HG02870 (cell line): ENCODE data around the gene RIPOR3.
"Not testable (repeated sequence)": the region's sequence is repeated elsewhere in the genome, so short reads cannot be mapped to it uniquely, and the experiment has no call there.

Experiments used
- ATAC-seq: cut with Tn5 transposase; IDR thresholded peaks from one replicate; pipeline ENCODE4 v1.9.1; 2021; ENCODE audit warnings: mild to moderate bottlenecking, moderate library complexity; ENCODE audit not compliant: unreplicated experiment

The RIPOR3 gene

DNA sequence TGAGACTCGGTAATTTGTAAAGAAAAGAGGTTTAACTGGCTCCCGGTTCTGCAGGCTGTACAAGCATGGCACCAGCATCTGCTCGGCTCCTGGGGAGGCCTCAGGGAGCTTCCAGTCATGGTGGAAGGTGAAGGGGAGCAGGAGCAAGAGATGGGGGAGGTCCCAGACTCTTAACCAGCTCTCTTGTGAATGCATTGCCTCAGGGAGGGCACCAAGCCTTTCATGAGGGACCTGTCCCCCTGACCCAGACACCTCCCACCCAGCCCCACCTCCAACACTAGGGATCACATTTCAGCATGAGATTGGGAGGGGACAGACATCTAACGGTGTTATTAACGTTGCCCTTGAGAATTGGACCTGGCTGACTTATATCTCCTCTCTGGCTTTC is 112.6 kb downstream of the RIPOR3 start:
- no peak for ATAC-seq

DNA sequence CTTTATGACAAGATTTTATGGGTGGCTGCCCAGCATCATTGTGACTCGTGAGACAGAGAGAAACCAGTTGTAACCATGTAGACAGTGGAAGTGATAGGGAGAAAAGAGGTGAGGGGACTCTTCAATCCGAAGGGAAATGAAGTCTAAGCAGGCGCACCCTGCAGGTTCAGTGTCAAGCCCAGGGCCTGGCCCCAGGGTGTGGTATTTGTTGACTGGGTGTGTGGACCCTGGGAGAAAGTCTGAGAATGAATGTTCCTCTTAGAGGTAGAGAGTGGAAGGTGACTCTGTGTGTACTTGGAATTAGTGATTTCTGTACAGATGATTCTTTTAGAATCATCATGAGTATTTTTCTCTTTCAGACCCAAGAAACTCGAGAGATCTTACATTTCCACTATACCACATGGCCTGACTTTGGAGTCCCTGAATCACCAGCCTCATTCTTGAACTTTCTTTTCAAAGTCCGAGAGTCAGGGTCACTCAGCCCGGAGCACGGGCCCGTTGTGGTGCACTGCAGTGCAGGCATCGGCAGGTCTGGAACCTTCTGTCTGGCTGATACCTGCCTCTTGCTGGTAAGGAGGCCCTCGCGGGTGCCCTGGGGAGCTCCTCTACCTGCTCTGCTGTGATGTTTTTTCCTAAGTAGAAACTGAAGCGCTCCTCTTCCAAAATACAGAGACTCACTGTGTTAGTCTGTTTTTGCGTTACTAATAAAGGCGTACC is 113.1 kb downstream of the RIPOR3 start:
- ATAC-seq, result no peak

DNA sequence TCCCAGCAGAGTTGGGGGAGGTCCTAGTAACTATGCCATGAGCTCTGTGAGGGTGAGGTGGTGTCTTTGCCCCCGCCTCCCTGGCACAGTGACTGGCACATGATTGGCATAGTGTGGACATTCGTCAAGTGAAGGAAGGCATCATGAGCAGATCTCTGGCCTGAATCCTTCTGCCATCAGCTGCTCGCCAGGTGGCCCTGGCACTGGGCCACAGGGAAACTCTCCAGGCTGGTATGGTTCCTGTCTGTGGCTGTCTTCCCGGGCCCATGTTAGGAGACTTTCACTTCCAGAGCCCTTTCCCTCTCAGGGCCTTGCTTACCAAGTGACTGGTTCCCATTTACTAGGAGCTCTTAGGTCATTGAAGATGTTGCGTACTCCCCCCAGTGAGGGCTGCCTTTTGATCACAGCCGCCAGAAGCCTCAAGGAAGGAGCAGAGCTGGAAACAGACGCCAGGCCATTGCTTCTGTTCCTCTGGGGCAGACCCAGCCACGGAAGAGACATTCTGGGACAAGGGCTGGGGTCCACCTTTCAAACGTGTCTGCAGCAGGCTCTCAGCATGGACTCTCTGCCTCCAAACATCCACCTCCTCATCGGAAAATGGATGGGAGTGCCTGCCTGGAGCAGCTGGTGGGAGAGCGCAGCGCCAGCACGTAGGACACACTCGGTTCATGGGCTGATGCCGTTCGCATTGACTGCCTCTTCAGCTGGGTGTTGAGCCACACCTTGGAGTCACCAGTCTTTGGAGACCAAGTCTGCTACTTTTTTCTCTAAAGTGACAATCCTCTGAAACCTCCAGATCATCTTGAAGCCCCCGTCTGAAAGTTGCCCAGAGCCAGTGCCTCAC is 113.9 kb downstream of the RIPOR3 start:
- no peak for ATAC-seq

DNA sequence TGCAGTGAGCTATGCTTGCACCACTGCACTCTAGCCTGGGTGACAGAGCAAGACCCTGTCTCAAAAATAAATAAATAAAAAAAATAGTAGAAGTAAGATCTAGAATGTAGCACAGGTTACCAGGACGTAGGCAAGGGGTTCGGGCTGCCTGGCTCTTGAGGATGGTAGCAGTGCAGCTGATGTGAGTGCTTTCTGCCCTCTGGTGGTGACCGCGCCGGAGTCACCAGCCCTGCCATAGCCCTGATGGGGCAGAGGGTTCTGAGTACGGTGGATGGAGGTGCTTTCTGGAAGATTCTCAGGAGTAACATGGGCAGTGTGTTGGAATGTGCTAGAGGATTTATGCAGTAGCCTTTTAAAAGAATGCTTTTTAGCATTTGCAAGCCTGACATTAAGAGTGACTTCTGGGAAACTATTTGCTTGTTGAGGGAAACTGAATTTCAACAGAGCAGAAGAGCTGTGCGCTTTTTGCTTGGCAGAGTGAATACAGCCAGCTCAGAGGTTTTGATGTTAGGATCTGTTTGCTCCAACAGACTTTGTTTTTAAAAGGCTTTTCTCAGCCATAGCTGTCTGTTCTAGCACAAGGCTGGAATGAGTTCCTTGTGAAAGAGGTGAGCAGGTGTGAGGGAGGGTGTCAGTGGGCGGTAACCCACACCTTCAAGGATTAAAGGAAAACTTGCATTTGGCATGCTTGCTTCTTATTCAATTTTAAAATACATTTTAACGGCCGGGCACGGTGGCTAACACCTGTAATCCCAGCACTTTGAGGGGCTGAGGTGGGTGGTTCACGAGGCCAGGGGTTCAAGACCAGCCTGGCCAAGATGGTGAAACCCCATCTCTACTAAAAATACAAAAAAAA is 115.2 kb downstream of the RIPOR3 start:
- no peak for ATAC-seq

DNA sequence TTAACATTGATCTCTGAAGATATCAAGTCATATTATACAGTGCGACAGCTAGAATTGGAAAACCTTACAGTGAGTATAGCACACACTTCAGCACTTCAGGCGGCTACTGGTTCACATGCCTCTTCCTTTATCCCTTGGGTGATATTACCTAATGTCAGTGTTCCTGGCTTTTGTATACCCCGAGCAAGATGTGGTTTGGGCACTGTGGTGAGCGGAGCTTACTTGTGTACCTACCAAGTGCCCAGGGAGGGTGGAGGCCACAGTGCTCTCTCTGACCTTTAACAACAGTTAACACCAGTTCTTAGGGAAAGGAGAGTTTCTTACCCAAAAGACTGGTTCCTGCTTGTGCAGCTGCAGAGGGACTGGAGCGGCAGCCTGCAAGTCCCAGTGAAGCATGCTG is 116.8 kb downstream of the RIPOR3 start:
- no peak for ATAC-seq

DNA sequence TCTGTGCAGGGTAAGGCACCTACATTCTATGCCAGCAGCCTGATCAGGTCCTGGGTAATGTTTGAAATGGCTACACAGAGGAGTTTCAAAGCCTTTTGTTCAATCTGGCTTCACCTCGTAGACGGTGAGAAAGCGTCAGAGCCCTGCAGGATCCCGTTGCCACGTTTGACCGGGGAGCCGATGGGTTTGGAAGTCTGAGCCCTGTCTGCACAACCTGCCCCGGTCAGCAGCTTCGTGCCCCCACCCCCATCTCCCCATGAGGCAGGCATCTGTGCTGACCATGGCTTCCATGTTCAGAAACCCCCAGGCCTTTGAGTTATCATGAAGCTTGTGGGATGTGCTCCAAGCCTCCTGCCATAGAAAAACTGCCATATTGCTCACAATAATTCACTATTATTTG is 117.2 kb downstream of the RIPOR3 start:
- no peak for ATAC-seq

DNA sequence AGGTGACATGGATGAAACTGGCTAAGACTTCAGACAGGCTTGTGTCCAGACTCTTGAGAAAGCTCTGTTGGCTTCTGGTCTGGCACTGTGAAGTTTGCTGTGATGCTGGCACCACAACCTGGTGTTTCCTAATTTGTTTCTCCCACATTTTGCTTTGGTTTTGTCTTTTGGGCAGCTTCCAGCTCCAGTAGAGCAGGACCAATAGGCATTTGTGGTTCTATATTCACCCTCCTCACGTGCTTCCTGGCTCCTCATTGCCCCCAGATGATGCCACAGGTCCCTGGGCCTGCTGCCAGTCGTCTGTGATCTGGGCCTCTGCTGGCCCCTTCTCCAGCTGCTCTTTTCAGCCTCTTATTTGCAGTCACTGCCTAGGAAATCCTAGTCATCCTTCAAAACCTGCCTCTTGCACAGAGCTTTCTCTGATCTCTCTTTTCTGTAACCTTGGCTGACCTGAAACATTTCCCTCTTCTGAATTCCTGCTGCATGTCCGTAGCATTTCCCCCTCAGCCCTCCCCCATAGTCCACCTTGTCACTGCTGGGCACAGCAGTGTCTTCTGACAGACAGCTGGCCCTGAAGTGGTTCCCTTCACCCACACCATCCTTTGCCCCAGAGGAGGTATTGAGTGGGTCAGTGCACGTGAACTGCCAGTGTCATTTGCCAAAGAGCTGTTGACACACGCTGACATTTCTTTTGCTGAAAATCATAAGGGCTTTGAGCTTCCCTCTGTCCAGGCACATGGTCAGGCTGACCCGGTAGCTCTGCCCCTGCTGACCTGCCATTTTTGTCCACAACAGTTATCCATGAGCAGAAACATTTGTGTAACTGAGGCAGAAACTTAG is 118.2 kb downstream of the RIPOR3 start:
- no peak for ATAC-seq

DNA sequence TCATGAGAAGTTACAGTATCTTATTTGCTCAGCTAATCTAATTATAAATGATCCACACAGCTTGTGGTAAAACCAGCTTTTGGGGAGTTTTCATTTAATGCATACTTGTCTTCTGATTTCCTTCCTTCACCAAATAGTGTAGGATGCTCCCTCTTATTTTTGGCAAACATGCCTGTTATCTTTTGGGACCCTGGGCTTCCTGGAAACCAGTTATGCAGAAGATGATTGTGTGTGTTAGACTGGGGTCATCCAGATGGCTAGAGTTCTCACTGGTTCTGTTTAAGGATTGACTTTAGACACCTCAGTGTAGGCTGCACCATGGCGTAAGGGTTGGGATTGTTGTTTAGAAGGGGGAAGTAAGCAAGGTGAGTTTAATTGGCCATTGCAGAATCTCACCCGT is 119.9 kb downstream of the RIPOR3 start:
- ATAC-seq, result no peak

DNA sequence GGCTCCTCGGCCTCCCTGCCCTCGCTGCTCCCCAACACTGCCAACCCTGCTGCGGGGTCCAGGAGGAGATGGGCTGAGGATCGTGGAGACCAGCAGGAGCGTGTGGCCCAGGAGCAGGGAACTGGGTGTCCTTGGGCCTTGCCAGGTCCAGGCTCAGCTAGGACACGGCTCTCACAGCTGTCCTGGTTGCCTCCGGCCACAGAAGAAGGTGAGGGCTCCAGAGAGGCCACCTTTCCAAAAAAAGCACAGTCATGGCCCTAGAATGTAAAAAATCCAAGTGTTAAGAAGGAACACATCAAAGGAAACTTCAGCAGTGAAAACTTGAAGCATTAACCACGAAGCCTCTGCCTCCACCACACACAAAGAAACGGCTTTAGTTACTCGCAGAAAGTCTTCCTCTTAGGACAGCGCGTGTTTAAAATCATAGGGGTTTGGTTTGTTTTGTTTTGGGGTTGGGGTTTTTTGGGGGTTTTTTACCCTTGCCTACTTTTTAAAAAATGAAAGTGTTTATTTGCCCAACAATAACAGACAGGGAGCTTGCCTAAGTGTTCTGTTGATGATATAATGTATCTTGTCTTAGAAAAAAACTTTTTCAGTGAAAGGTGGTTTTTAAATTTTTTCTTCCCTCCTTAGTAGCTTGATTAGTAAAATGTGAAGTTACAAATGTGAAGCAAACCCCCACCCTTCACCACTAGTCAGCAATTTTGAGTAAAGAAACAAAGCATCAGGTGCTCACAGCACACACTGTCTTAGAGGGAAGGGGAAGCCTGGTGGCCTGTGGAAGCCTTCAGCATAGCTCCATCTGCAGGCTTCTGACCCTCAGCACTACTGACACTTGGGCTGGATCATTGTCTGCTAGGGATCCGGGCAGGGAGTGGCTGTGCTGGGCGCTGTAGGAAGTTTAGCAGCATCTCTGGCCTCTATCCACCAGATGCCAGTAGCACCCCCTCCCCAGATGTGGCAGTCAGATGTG is 121.2 kb downstream of the RIPOR3 start:
- ATAC-seq, result peak; percentile 73

DNA sequence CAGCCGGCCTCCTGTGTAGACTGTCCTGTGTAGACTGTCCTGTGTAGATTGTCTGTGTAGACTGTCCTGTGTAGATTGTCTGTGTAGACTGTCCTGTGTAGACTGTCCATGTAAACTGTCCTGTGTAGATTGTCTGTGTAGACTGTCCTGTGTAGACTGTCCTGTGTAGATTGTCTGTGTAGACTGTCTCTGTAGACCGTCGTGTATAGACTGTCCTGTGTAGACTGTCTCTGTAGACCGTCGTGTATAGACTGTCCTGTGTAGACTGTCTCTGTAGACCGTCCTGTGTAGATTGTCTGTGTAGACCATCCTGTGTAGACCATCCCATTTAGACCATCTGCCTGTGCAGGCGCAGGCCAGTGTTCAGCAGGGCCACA is 121.9 kb downstream of the RIPOR3 start:
- ATAC-seq, result not testable (repeated sequence)

DNA sequence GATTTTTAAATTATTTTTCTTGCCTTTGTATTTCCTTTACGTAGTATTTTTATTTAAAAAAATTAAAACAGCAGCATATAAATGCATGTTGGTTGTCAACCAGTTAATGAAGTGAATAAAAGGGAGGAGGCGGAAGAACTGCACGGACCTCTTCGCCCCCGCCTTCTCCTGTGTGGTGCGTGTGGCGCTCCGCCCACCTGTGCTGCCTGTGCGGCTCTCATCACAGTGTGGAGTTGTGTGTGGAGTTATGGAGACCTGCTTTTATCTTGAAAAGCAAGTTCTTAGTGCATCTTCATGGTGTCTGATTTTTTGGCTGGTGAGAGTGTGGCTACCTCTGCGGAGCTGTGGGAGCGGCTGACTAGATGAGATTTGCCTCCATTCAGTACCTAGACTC is 122.8 kb downstream of the RIPOR3 start:
- ATAC-seq, result no peak

DNA sequence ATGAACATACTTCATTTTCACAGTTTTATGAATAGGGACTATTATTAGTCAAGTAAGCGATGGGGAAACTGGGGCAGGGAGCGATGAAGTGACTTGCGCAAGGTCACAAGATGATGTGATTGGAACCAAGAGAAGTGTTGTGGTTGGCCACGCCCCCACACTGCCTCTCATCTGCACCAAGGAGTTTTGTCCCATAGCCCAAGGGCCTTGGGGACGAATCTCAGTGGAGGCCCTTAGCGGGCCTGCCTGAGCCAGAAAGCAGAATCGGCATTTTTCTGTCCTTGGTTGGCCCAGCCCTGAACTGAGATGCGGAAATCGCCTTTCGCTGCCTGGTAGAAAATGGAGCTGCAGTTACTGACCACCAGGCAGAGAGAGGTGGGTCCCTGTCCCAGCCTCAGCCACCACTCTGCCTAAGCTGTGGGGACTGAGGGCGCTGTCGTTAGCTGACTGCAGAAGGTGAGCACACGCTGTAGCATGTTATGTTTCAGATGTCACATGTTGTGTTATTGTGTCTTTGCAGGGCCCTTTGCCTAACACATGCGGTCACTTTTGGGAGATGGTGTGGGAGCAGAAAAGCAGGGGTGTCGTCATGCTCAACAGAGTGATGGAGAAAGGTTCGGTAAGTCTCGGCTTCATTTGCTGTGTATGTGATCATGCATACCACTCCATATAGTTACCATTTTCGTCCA is 123.3 kb downstream of the RIPOR3 start:
- no peak for ATAC-seq

DNA sequence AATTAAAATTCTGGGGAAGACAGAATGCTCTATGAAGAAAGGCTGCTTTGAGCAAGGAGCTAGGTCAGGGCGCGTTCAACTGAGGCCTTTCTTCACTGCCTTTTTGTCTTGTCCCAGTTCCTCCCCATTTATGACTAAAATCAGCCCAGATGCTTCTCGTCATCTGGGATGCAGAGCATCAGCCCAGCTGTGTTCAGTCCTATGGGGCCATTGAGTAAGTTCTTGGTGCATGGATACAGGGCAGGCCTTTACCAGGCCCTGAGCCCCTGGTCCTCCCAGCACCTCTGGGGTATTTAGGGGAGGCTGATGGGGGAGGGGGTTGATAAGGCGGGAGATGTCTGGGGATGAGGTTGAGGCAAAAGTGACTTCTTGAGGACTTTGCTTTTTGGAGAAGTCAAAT is 125.5 kb downstream of the RIPOR3 start:
- ATAC-seq, result no peak

DNA sequence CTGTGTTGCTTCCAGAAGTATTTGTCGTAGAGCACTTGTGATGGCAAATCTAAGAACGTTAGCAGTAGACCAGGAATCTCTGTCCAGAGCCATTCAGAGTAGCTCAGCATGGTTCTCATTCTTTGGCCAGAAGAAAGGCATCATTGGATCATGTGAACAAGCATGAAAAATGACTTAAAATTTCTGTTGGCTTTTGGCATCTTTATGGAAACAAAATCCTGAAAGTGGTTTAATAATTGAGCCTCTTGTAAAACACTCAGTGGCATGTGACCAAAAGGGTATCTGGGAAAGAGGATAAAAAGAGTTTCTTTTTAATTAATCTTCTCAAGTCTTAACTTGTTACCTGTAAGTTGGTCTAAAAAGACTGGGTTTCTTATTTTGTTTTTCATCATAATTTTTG is 126.0 kb downstream of the RIPOR3 start:
- ATAC-seq, result no peak

DNA sequence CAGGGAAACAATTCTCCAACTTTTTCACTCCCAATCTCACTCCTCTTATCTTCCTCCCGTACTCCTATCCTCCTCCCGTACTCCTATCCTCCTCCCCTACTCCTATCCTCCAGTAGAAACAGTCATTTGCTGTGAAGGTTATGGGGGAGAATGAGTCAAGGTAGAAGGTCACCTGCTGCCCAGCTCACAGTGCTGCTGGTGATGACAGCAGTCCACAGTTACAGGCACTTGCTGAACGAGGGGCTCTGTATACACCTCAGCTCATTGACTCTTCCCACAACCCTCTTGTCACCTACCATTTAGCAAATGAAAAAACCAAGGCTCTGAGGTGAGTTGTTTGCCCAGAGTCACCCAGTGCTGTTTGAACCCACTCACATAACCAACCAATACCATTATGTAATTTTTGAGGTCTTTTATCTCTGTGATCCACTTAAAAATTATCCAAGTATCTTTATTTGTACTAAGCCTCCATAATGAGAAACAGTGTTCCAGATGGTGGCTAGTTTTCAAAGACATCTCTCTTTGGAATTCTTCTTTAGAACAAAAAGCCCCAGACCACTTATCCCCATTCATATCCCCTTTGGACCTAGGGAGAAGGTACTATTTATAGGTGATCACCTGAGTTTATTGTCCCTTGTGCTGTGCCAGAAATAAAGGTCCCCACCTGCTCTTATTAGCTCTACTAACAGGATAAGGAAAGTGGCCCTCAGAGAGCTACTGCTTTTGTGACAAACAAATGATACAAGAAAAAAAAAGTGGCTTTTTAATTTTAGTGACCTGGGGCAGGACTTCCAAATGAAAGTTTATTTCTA is 128.0 kb downstream of the RIPOR3 start:
- no peak for ATAC-seq

DNA sequence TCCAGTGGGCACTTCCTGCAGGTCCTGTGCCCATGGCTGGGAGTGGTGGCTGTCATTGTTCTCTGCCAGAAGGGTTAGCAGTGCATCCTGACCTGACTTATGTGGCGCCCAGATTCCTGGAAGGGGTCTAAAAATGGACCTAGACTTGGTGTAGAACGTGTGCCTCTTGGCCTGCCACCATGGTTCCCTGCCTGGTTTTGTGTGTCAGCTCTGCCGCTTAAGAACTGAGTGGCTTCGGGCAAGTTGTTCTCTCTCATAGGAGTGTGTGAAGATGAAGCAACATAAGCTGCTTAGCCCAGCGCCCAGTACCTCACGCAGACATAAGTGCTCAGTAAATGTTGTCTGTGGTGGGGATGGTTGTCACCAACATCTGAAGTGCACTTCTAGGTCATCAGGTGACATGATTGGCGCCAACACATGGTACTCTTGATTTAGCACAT is 129.1 kb downstream of the RIPOR3 start:
- no peak for ATAC-seq

DNA sequence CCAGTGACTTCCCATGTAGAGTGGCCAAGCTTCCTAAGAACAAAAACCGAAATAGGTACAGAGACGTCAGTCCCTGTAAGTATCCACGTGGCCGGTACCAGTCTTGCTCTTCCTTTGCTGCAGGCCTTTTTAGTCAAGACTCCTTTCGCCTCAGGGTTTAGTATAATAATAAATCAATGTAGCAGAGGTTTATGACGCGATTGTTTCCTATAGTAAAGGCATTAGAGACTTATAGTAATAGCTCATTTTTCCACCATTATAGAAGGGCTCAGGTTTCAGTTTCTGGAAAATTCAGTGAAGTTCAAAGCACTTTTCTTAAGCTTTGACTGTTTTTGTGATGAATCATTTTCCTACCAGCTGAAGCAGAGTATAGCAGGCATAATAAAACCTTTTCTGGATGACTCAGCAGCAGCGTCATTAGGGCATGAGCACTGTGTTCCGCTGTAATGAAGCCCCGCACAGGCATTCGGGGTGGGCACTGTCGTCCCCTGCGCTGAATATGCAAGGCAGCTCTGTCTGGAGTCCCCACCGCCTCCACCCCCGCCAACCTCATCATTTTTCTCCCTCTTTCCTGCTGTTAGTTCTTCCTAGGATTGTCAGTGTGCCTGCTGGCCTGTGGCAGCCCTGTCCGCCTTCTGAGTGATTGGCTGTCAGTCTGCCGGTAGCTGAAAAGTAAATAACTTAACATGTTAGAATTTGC is 129.8 kb downstream of the RIPOR3 start:
- peak; percentile 65 for ATAC-seq
